ENCODE results near the gene RCAN1.

The RCAN1 gene

GRCh38 chr21:34598931-34599400 is 15.9 kb downstream of the RCAN1 start:
- DNase-seq (ENCODE audit: low spot score): no peak

GRCh38 chr21:34597406-34597805 is 17.5 kb downstream of the RCAN1 start:
- DNase-seq (ENCODE audit: low spot score): no peak

GRCh38 chr21:34596561-34597271 is 18.2 kb downstream of the RCAN1 start:
- no peak for DNase-seq (ENCODE audit: low spot score)

- DNase-seq (ENCODE audit: low spot score): no peak
These were observed 19.5 kb downstream of the RCAN1 start for GRCh38 chr21:34595457-34595856.

GRCh38 chr21:34594566-34595234 is 20.2 kb downstream of the RCAN1 start:
- DNase-seq (ENCODE audit: low spot score): no peak

GRCh38 chr21:34593954-34594531 is 20.9 kb downstream of the RCAN1 start:
- no peak for DNase-seq (ENCODE audit: low spot score)

- DNase-seq (ENCODE audit: low spot score): no peak
These were observed 21.5 kb downstream of the RCAN1 start for GRCh38 chr21:34593423-34593822.

GRCh38 chr21:34592120-34592955 is 22.6 kb downstream of the RCAN1 start:
- DNase-seq (ENCODE audit: low spot score): no peak

GRCh38 chr21:34590520-34590919 is 24.4 kb downstream of the RCAN1 start:
- DNase-seq (ENCODE audit: low spot score): no peak

- DNase-seq (ENCODE audit: low spot score): no peak
These were observed 25.2 kb downstream of the RCAN1 start for GRCh38 chr21:34589511-34590282.

GRCh38 chr21:34583926-34584563 is 30.9 kb downstream of the RCAN1 start:
- no peak for DNase-seq (ENCODE audit: low spot score)

- DNase-seq (ENCODE audit: low spot score): peak; percentile 58
These were observed 32.3 kb downstream of the RCAN1 start for GRCh38 chr21:34582506-34583150.

- no peak for DNase-seq (ENCODE audit: low spot score)
These were observed 34.7 kb downstream of the RCAN1 start for GRCh38 chr21:34580181-34580700.

- DNase-seq (ENCODE audit: low spot score): no peak
These were observed 35.5 kb downstream of the RCAN1 start for GRCh38 chr21:34579411-34579810.

GRCh38 chr21:34576041-34576511 is 38.8 kb downstream of the RCAN1 start:
- no peak for DNase-seq (ENCODE audit: low spot score)

- no peak for DNase-seq (ENCODE audit: low spot score)
These were observed 40.0 kb downstream of the RCAN1 start for GRCh38 chr21:34574601-34575529.

GRCh38 chr21:34571994-34572393 is 42.9 kb downstream of the RCAN1 start:
- DNase-seq (ENCODE audit: low spot score): no peak

GRCh38 chr21:34570313-34570712 is 44.6 kb downstream of the RCAN1 start:
- DNase-seq (ENCODE audit: low spot score): no peak

GRCh38 chr21:34569381-34569979 is 45.4 kb downstream of the RCAN1 start:
- DNase-seq (ENCODE audit: low spot score): no peak

All from iPS-NIHi11 (cell line).